Bronchial epithelial cell (primary cell): ENCODE data around the gene DNAAF5. TPM values are rescaled to one million over a fixed set of nuclear protein-coding genes. Genes with fewer than 3 reads are reported as not detected.

ENCODE experiments used
- DNase-seq: peaks from one replicate; pipeline ENCODE4 v3.0.0-alpha.2; 2010; ENCODE audit warnings: low read depth
- FAIRE-seq: peaks from 2 replicates; lab custom pipeline; 2011; peaks lifted over from hg19 to GRCh38; lab: Jason Lieb, UNC
- H3K27me3 ChIP-seq: 2 replicates; pipeline ENCODE4 v1.5.1; 2011; ENCODE audit warnings: low read length; ENCODE audit not compliant: control insufficient read depth, insufficient read depth
- H3K36me3 ChIP-seq: 2 replicates; pipeline ENCODE4 v1.5.1; 2011; ENCODE audit warnings: low read length; ENCODE audit not compliant: control insufficient read depth, insufficient read depth
- H3K4me3 ChIP-seq: 2 replicates; pipeline ENCODE4 v1.5.1; 2011; ENCODE audit warnings: mild to moderate bottlenecking, low read depth, low read length, control low read depth
- total RNA-seq: library from RNA; depleted of rRNA; stranded (reverse); fragments of >200 nt; gene quantifications from 2 replicates; pipeline ENCODE4 v1.2.1, GENCODE V29; 2014
- TF ChIP-seq, protein P1 (sequence below): IDR thresholded peaks from 2 replicates; pipeline ENCODE4 v1.5.1; 2011; ENCODE audit warnings: mild to moderate bottlenecking, moderate library complexity, low read length, control low read depth, inconsistent platforms; ENCODE audit not compliant: insufficient read depth, severe bottlenecking

The DNAAF5 gene
- total RNA-seq, 1 donor from 2014 or later: 9.7 TPM

DNA sequence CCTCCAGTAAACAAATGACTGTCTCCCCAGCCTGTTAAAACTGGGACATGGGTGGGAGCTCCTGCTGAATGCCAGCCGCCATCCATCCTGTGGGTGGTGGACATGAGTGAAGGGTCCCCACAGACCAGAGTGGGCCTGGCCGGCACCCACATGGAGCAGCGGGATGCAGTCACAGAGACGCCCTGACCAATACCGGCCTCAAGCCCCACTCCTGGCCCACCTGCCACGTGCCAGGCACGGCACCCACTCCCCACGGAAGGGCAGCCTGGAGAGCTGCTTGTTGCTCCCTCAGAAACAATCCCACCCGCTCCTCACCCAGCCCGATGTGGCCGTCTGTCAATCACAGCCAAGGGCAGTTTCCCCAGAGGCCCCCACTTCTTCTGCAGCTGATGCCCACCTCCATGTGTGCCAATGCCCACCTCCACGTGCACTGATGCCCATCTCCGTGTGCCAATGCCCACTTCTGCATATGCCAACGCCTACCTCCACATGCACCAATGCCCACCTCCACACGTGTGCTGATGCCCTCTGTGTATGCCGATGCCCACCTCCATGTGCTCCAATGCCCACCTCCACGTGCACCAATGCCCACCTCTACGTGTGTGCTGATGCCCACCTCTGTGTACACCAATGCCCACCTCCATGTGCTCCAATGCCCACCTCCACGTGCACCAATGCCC is 42.8 kb upstream of the DNAAF5 start:
- DNase-seq (no peak), FAIRE-seq (peak; percentile 76)
- Histone ChIP-seq H3K4me3 (no peak overlapping the region), H3K36me3 (no peaks in the 10 kb centered on the region), H3K27me3 (no peaks in the 10 kb centered on the region)
- TF ChIP-seq, protein P1, sequence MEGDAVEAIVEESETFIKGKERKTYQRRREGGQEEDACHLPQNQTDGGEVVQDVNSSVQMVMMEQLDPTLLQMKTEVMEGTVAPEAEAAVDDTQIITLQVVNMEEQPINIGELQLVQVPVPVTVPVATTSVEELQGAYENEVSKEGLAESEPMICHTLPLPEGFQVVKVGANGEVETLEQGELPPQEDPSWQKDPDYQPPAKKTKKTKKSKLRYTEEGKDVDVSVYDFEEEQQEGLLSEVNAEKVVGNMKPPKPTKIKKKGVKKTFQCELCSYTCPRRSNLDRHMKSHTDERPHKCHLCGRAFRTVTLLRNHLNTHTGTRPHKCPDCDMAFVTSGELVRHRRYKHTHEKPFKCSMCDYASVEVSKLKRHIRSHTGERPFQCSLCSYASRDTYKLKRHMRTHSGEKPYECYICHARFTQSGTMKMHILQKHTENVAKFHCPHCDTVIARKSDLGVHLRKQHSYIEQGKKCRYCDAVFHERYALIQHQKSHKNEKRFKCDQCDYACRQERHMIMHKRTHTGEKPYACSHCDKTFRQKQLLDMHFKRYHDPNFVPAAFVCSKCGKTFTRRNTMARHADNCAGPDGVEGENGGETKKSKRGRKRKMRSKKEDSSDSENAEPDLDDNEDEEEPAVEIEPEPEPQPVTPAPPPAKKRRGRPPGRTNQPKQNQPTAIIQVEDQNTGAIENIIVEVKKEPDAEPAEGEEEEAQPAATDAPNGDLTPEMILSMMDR: no peak

- H3K27me3 ChIP-seq: no peaks in the 10 kb centered on the region
- DNase-seq (no peak), FAIRE-seq (no peak)
- H3K36me3 ChIP-seq: no peaks in the 10 kb centered on the region
- no peak overlapping the region for H3K4me3 ChIP-seq
- TF ChIP-seq, protein P1: no peak
Measured at GRCh38 chr7:684416-684815, 42.1 kb upstream of the DNAAF5 start.

DNA sequence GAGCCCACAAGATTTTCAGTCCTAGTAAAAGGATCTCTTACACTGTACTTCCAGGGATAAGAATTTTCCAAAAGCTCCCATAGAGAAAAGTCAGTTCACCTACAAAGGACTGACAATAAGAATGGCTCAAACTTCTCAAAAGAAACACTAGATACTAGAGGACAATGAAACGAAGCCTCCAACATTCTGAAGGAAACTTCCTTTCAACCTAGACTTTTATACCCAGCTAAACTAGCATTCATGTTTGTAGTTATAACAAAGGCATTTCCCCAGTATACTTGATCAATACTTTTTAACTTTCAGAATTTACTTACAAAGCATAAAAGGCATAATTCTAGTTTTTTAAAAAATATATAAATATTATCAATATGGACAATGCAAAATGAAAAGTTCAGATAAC is 41.0 kb upstream of the DNAAF5 start:
- no peak overlapping the region for H3K4me3 ChIP-seq
- TF ChIP-seq, protein P1: no peak
- FAIRE-seq: no peak
- no peaks in the 10 kb centered on the region for H3K27me3 ChIP-seq
- DNase-seq: no peak
- no peaks in the 10 kb centered on the region for H3K36me3 ChIP-seq

- Histone ChIP-seq H3K36me3 (no peaks in the 10 kb centered on the region), H3K4me3 (no peak overlapping the region), H3K27me3 (no peaks in the 10 kb centered on the region)
- TF ChIP-seq, protein P1: no peak
- FAIRE-seq: peak; percentile 7
- no peak for DNase-seq
Measured at GRCh38 chr7:690478-691360, 35.8 kb upstream of the DNAAF5 start.

DNA sequence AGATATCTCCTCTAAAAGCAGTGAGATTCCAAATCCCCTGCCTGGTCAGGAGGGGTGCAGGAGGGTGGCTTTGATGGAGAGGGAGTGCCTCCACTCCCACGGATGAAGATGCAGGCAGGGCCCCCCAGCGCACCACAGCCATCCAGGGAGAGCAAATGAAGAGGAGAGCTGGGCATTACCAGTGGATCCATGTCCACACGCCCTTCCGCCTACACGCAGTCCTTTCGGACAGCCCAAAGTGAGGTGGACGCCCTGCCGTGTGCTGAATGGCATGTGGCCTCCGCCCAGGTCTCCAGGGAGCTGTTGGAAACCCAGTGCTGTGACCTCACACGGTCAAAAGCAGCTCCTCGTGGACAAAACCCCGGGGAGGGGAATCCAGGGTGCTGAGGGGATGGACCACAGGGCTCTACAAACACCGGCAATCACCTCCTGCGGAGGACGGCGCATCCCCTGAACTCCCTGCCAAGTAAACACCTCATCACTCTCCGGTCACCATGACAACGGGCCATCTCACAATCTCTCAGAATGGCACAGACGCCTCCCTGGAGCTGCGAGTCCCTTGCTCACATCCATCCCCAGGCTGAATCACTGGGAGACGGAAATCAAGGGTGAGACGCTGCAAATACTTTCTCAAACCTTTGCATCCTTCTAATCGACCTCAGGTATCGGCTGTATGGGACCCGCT is 35.0 kb upstream of the DNAAF5 start:
- H3K36me3 ChIP-seq: no peaks in the 10 kb centered on the region
- TF ChIP-seq, protein P1: no peak
- DNase-seq: no peak
- H3K27me3 ChIP-seq: no peaks in the 10 kb centered on the region
- no peak overlapping the region for H3K4me3 ChIP-seq
- peak; percentile 52 for FAIRE-seq
